HG02884 (cell line): ENCODE measurements around the gene DOCK11.
"Not testable (repeated sequence)": the region's sequence is repeated elsewhere in the genome, so short reads cannot be mapped to it uniquely, and the experiment has no call there.

Experiments
- ATAC-seq: cut with Tn5 transposase; IDR thresholded peaks from one replicate; pipeline ENCODE4 v1.9.1; 2021; ENCODE audit warnings: mild to moderate bottlenecking, moderate library complexity; ENCODE audit not compliant: unreplicated experiment

Gene DOCK11

GRCh38 chrX:118682258-118683014 is 186.8 kb downstream of the DOCK11 start:
- ATAC-seq = no peak

GRCh38 chrX:118685393-118685792 is 189.8 kb downstream of the DOCK11 start:
- ATAC-seq = no peak

DNA sequence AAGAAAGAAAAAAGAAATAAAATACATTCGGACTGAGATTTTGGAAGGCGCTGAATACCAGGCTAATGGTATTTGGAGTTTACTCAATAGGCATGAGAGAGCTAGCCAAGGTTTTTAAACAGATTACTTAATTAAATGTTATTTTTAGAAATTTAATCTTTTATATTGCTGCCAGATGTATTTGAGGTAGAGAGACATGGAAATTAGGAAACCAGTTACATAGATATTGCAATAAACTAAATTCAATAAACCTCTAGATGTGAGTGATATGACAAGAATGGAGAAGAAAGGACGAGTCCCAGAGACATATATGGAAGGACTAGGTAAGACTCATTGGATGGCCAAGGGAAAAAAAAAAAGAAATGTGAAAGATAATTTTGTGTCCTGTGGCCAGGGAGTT is 193.3 kb downstream of the DOCK11 start:
- ATAC-seq = no peak

GRCh38 chrX:118693843-118694242 is 198.2 kb downstream of the DOCK11 start:
- ATAC-seq = no peak

GRCh38 chrX:118694638-118695037 is 199.0 kb downstream of the DOCK11 start:
- ATAC-seq = no peak

GRCh38 chrX:118698516-118699170 is 203.0 kb downstream of the DOCK11 start:
- no peak for ATAC-seq

GRCh38 chrX:118702741-118703140 is 207.1 kb downstream of the DOCK11 start:
- ATAC-seq = no peak

DNA sequence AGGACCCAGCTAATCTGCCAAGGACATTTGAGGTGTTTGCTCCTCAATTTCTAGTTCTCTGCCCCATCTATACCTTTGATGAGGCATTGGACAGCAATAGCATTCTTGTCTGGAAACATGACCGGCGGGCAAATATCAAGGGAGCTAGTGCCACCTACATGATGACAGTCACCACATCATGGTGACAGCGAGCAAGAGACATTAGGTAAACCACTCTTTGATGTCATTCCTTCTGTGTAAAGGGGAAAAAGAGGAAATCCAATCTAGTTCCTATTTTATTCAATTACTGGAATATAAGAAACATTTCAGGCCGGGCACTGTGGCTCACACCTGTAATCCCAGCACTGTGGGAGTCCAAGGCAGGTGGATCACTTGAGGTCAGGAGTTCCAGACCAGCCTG is 211.1 kb downstream of the DOCK11 start:
- no peak for ATAC-seq

GRCh38 chrX:118714521-118714920 is 218.9 kb downstream of the DOCK11 start:
- ATAC-seq = no peak

GRCh38 chrX:118715917-118716316 is 220.3 kb downstream of the DOCK11 start:
- not testable (repeated sequence) for ATAC-seq

- ATAC-seq = not testable (repeated sequence)
Measured at GRCh38 chrX:118716833-118717232, 221.2 kb downstream of the DOCK11 start.

GRCh38 chrX:118717678-118718391 is 222.2 kb downstream of the DOCK11 start:
- no peak for ATAC-seq

DNA sequence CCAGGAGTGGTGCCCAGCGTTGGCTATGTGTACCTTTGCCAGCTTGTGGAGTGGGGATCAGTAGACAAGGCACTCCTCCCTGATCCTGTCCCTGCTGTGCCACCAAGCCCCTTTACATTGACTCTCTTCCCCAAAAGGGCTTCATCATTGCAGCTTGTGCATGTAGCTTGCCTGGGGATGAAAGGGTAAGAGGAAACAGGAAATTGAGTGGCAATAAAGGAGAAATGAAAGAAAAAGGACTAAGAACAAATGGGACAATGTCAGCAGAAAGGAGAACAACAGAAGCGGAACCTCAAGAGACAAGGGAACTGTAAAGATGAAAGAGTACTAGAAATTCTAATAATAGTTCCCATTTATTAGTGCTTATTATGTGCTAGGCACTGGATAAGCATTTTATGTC is 223.1 kb downstream of the DOCK11 start:
- ATAC-seq = no peak

GRCh38 chrX:118720058-118720707 is 224.6 kb downstream of the DOCK11 start:
- no peak for ATAC-seq

- ATAC-seq = no peak
Measured at GRCh38 chrX:118723376-118723775, 227.8 kb downstream of the DOCK11 start.

DNA sequence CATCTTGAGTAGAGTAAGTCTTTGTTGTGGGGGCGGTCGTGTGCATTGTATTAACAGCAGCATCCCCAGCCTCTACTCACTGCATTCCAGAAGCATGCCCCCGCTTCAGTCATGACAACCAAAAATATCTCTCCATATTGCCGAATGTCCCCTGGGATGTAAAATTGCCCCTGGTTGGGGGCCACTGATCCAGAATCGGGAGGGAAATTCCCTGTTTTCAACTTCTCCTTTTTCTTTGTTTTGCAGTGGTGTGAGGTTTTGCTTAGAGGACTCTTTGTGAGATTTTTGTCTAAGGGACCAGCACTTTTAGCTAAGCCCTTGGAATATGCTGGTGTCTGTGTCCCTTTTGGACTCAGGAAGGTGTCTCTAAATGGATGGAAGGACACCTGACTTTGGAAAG is 228.8 kb downstream of the DOCK11 start:
- ATAC-seq = no peak

DNA sequence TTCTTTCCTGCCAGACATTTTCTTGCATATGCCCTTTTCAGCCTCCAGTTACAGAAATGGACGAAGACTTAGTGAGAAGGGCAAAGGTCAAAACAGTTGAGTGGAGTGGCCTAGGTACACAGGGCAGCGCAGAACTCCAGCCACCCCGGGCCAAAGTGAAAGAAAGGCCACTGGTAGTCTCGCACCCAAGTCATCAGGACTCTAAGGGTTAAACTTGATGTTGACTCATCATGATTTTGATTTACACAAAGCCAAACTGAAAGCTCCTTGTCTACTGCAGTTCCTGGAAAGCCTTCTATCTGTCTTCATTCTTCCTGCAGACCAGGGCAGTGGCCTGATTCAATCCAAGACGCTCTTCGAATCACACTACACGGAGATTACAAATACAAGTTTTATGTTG is 229.2 kb downstream of the DOCK11 start:
- no peak for ATAC-seq

DNA sequence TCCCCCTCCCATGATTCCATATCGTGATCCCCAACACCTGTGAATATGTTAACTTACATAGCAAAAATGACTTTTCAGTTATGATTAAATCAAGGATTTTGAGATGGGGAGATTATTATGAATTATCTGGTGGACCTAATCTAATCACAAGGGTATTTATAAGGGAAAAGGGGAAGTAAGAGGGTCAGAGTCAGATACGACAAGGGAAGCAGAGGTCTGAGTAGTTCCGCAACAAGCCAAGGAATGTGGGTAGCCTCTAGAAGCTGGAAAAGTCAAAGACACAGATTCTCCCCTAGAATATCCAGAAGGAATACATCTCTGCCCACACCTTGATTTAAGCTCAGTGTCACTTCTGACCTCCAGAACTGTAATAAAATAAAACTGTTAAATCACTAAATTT is 230.8 kb downstream of the DOCK11 start:
- no peak for ATAC-seq

GRCh38 chrX:118726887-118727685 is 231.5 kb downstream of the DOCK11 start, which contains the start of gene IL13RA1:
IL13RA1 (plus strand) TSS chrX:118727606; CDS start chrX:118727639, 33 bp downstream.
- peak; percentile 46 for ATAC-seq

GRCh38 chrX:118727686-118728339 is 232.2 kb downstream of the DOCK11 start:
- ATAC-seq = peak; percentile 11
